WERI-Rb-1 (cell line): ENCODE measurements around the gene ST8SIA5.

Experiments used
- DNase-seq: peaks from one replicate; pipeline ENCODE4 v3.0.0-alpha.2; 2020
- H3K27ac ChIP-seq: fragments of 250-450 bp; sonication (Bioruptor Pico); 2 replicates; pipeline ENCODE4 v1.5.1; 2020; ENCODE audit warnings: mild to moderate bottlenecking, moderate library complexity
- H3K27me3 ChIP-seq: fragments of 250-450 bp; sonication (Bioruptor Pico); 2 replicates; pipeline ENCODE4 v1.5.1; 2021; ENCODE audit warnings: mild to moderate bottlenecking, low read depth, moderate library complexity; ENCODE audit not compliant: insufficient read depth, severe bottlenecking
- H3K36me3 ChIP-seq: fragments of 250-450 bp; sonication (Bioruptor Pico); 2 replicates; pipeline ENCODE4 v1.5.1; 2020; ENCODE audit warnings: mild to moderate bottlenecking, moderate library complexity
- H3K4me3 ChIP-seq: 2 replicates; pipeline ENCODE4 v1.5.1; 2011; ENCODE audit warnings: low read depth, mild to moderate bottlenecking, control low read depth, low read length
- H3K9me3 ChIP-seq: fragments of 250-450 bp; sonication (Bioruptor Pico); 2 replicates; pipeline ENCODE4 v1.5.1; 2021; ENCODE audit warnings: mild to moderate bottlenecking, moderate library complexity; ENCODE audit not compliant: severe bottlenecking
- CTCF ChIP-seq: IDR thresholded peaks from 2 replicates; pipeline ENCODE4 v1.5.1; 2011; ENCODE audit warnings: low read depth, mild to moderate bottlenecking, control low read depth, inconsistent platforms, low read length

Gene ST8SIA5

DNA sequence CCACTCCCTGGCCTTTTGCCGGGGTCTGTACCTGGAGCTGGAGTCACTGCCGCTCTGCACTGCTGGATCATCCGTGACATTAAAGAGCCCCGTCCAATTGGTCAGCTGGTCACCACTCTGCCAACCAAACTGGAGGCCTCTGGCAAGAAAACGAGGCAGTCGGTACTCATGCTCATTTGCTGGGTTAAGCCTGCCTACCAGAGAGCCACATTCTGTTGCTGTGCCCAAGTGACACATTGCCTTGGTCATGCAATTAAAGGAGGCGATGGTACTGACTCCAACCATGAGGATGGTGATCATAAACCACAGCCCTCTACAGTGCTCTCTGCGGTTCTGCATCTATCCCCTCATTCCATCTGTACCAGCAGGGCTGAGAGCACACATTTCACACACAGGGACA, 35.5 kb downstream of the ST8SIA5 start:
- no peak overlapping the region for H3K27ac ChIP-seq
- no peak for DNase-seq
- no peaks in the 10 kb centered on the region for H3K27me3 ChIP-seq
- H3K4me3 ChIP-seq: no peak overlapping the region
- no peaks in the 10 kb centered on the region for H3K9me3 ChIP-seq
- H3K36me3 ChIP-seq: no peaks in the 10 kb centered on the region
- no peak for TF ChIP-seq CTCF

DNA sequence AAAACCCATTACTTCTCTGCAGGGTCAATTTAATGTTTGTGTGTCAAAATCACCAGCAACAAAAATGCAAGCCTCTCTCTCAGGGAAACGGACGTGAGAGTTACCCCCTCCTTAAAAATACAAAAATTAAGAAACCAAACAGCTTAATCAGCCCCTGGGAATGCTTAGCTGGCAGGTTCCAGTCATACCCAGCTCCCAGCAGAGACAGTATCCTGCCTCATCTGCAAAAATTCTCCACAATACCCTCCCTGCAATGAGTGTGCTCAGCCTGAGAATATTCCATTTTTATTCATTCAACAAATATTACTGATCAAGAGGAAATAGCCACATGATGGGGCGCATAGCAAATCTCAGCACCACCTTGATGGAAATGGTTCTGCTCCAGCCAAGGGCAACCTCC, 36.3 kb downstream of the ST8SIA5 start:
- no peak for TF ChIP-seq CTCF
- no peak overlapping the region for H3K4me3 ChIP-seq
- no peaks in the 10 kb centered on the region for H3K36me3 ChIP-seq
- H3K27me3 ChIP-seq: no peaks in the 10 kb centered on the region
- no peak for DNase-seq
- H3K9me3 ChIP-seq: no peaks in the 10 kb centered on the region
- no peak overlapping the region for H3K27ac ChIP-seq

DNA sequence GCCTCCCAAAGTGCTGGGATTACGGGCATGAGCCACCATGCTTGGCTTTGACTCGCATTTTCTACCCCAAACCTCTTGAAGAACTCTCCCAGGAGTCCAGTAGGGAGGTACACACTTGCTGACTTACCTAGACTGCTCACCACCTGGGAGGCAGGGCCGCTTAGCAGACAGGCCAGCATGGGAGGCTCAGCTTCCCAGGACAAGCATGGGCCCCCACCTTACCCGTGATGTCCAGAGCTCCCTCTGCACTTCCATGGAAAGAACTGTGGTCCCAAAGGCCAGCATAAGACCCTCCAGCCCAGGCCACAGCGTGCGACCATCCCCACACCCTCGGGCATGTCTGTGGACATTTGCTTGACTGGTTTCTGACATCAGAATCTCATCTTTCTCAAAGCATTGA, 36.8 kb downstream of the ST8SIA5 start:
- no peaks in the 10 kb centered on the region for H3K9me3 ChIP-seq
- H3K27ac ChIP-seq: no peak overlapping the region
- H3K27me3 ChIP-seq: no peaks in the 10 kb centered on the region
- DNase-seq: no peak
- no peak overlapping the region for H3K4me3 ChIP-seq
- H3K36me3 ChIP-seq: no peaks in the 10 kb centered on the region
- no peak for TF ChIP-seq CTCF

DNA sequence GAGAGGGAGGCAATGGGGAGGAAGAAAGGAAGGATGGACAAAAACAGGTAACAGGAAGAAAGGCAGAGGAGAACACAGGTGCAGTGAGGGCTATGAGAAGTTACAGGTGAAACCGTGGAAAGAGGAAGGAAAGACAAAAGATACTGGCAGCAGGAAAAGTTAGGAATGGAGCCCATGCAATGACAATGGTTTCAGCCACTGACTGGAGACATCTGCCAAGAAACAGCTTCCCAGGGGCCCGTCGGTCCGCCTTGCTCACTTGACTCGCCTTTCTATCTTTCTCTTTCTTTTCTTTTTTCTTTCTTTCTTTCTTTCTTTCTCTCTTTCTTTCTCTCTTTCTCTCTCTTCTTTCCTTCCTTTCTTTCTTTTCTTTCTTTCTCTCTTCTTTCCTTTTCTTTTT, 37.5 kb downstream of the ST8SIA5 start:
- H3K27me3 ChIP-seq: no peaks in the 10 kb centered on the region
- H3K9me3 ChIP-seq: no peaks in the 10 kb centered on the region
- H3K36me3 ChIP-seq: no peaks in the 10 kb centered on the region
- H3K4me3 ChIP-seq: no peak overlapping the region
- TF ChIP-seq CTCF: no peak
- DNase-seq: no peak
- no peak overlapping the region for H3K27ac ChIP-seq

GRCh38 chr18:46718501-46719341, 38.1 kb downstream of the ST8SIA5 start:
- no peak overlapping the region for H3K27ac ChIP-seq

More at GRCh38 chr18:46718501-46719341, 38.1 kb downstream of the ST8SIA5 start:
- Histone ChIP-seq H3K36me3 (no peaks in the 10 kb centered on the region), H3K27me3 (no peaks in the 10 kb centered on the region), H3K4me3 (no peak overlapping the region), H3K9me3 (no peaks in the 10 kb centered on the region)
- no peak for TF ChIP-seq CTCF
- no peak for DNase-seq
